ENCODE results near the gene ELP4.

Gene ELP4

DNA sequence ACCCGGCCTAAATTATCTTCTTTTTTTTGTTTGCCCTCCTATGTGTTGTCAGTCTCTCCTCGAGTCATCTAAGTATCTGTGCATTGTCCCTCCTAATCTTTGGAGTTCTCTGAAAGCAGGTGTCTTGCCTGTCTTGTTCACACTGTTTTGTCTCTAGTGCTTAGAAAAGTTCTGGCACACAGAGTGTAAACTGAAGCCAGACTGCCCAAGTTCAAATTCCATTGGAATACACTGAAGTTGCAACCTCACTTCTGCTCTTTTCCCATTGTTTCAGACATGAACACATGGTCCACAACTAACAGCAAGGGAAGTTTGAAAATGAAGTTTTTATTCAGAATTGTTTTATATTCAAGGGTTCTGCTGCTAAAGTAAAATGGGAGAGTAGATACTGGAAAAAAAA lies 262.8 kb downstream of the ELP4 start:
- H3K36me3 ChIP-seq (ENCODE audit: insufficient read depth, low read length) = no peaks in the 10 kb centered on the region
- no peak overlapping the region for H2AFZ ChIP-seq (ENCODE audit: low read length)
- H3K4me1 ChIP-seq (ENCODE audit: insufficient read depth, low read length, severe bottlenecking) = no peaks in the 10 kb centered on the region
- no peak overlapping the region for H3K9ac ChIP-seq (ENCODE audit: low read length)
- no peak overlapping the region for H3K4me3 ChIP-seq (ENCODE audit: low read depth, low read length, poor library complexity, severe bottlenecking)
- H3K27ac ChIP-seq (ENCODE audit: low read depth, low read length, poor library complexity, severe bottlenecking) = no peak overlapping the region
- H3K79me2 ChIP-seq (ENCODE audit: insufficient read depth, low read length) = no peaks in the 10 kb centered on the region
- no peak overlapping the region for H3K4me2 ChIP-seq (ENCODE audit: low read length)
- TF ChIP-seq, protein P1, sequence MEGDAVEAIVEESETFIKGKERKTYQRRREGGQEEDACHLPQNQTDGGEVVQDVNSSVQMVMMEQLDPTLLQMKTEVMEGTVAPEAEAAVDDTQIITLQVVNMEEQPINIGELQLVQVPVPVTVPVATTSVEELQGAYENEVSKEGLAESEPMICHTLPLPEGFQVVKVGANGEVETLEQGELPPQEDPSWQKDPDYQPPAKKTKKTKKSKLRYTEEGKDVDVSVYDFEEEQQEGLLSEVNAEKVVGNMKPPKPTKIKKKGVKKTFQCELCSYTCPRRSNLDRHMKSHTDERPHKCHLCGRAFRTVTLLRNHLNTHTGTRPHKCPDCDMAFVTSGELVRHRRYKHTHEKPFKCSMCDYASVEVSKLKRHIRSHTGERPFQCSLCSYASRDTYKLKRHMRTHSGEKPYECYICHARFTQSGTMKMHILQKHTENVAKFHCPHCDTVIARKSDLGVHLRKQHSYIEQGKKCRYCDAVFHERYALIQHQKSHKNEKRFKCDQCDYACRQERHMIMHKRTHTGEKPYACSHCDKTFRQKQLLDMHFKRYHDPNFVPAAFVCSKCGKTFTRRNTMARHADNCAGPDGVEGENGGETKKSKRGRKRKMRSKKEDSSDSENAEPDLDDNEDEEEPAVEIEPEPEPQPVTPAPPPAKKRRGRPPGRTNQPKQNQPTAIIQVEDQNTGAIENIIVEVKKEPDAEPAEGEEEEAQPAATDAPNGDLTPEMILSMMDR (IDR thresholded peaks at IDR 0.05; ENCODE audit: low read length) = no peak
- no peak for TF ChIP-seq EZH2 (IDR thresholded peaks at IDR 0.05; ENCODE audit: borderline replicate concordance, low read length)
- no peaks in the 10 kb centered on the region for H3K27me3 ChIP-seq (ENCODE audit: insufficient read depth, low read length)
- H3K9me3 ChIP-seq (ENCODE audit: low read length) = no peaks in the 10 kb centered on the region
- H3K9me2 ChIP-seq (ENCODE audit: low read depth, low read length) = no peaks in the 10 kb centered on the region
- H4K20me1 ChIP-seq (ENCODE audit: insufficient read depth, low read length) = no peaks in the 10 kb centered on the region
- H3F3A ChIP-seq (ENCODE audit: insufficient read depth, low read length) = no peaks in the 10 kb centered on the region

DNA sequence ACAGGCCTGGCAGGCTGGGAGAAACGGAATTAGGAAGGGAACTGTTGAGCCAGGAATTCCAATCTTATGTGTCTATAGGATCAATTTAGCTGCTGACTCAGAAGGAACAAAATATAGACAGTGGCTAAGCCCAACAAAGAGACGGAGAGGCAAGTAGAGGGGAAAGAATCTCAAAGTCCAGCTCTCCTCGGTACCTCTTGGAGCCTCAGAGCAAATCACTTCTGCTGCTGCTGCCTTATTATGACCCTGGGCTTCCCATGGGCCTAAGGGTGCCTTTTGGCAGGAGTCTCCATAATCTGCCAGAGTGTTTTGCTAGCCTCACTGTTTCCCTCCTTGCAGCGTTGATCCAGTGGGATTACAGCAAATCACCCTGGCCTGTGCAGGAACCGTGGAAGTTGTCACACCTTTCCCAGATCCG lies 269.8 kb downstream of the ELP4 start:
- H3K36me3 ChIP-seq (ENCODE audit: insufficient read depth, low read length) = no peaks in the 10 kb centered on the region
- H3K9ac ChIP-seq (ENCODE audit: low read length) = no peak overlapping the region
- no peaks in the 10 kb centered on the region for H3F3A ChIP-seq (ENCODE audit: insufficient read depth, low read length)
- no peaks in the 10 kb centered on the region for H3K4me1 ChIP-seq (ENCODE audit: insufficient read depth, low read length, severe bottlenecking)
- no peak overlapping the region for H2AFZ ChIP-seq (ENCODE audit: low read length)
- no peak for TF ChIP-seq EZH2 (IDR thresholded peaks at IDR 0.05; ENCODE audit: borderline replicate concordance, low read length)
- TF ChIP-seq, protein P1 (IDR thresholded peaks at IDR 0.05; ENCODE audit: low read length) = no peak
- H3K9me2 ChIP-seq (ENCODE audit: low read depth, low read length) = no peaks in the 10 kb centered on the region
- no peak overlapping the region for H3K4me3 ChIP-seq (ENCODE audit: low read depth, low read length, poor library complexity, severe bottlenecking)
- no peaks in the 10 kb centered on the region for H3K27me3 ChIP-seq (ENCODE audit: insufficient read depth, low read length)
- no peaks in the 10 kb centered on the region for H3K9me3 ChIP-seq (ENCODE audit: low read length)
- no peaks in the 10 kb centered on the region for H4K20me1 ChIP-seq (ENCODE audit: insufficient read depth, low read length)
- no peaks in the 10 kb centered on the region for H3K79me2 ChIP-seq (ENCODE audit: insufficient read depth, low read length)
- no peak overlapping the region for H3K4me2 ChIP-seq (ENCODE audit: low read length)
- H3K27ac ChIP-seq (ENCODE audit: low read depth, low read length, poor library complexity, severe bottlenecking) = no peak overlapping the region

DNA sequence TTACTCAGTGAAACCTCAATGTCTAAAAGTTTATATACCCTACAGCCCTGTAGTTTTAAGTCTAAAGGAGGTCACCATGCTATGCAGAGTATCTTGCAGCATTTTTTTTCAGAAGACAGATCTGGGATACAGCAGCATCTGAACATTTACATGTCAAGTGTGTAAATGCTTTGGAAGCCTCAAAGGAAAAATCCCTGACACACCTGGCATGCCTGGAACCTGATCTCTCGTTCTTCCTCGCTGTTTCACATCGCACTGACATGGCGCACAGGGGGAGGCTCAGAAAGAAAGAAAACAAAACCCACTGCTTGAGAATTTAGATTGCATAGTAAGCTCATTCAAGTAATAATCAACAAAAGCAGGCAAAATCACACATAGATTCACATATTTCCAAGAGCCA lies 270.5 kb downstream of the ELP4 start:
- Histone ChIP-seq H3K9ac (ENCODE audit: low read length) (no peak overlapping the region), H3K9me2 (ENCODE audit: low read depth, low read length) (no peaks in the 10 kb centered on the region), H3F3A (ENCODE audit: insufficient read depth, low read length) (no peaks in the 10 kb centered on the region), H3K9me3 (ENCODE audit: low read length) (no peaks in the 10 kb centered on the region), H3K36me3 (ENCODE audit: insufficient read depth, low read length) (no peaks in the 10 kb centered on the region), H3K4me2 (ENCODE audit: low read length) (no peak overlapping the region), H3K27ac (ENCODE audit: low read depth, low read length, poor library complexity, severe bottlenecking) (no peak overlapping the region), H3K27me3 (ENCODE audit: insufficient read depth, low read length) (no peaks in the 10 kb centered on the region), H4K20me1 (ENCODE audit: insufficient read depth, low read length) (no peaks in the 10 kb centered on the region), H2AFZ (ENCODE audit: low read length) (no peak overlapping the region), H3K79me2 (ENCODE audit: insufficient read depth, low read length) (no peaks in the 10 kb centered on the region), H3K4me1 (ENCODE audit: insufficient read depth, low read length, severe bottlenecking) (no peaks in the 10 kb centered on the region), H3K4me3 (ENCODE audit: low read depth, low read length, poor library complexity, severe bottlenecking) (no peak overlapping the region)
- TF ChIP-seq EZH2 (IDR thresholded peaks at IDR 0.05; ENCODE audit: borderline replicate concordance, low read length) = no peak
- TF ChIP-seq, protein P1 (IDR thresholded peaks at IDR 0.05; ENCODE audit: low read length) = no peak
